ENCODE data around the gene GIGYF2. TPM values are rescaled to one million over a fixed set of nuclear protein-coding genes. Genes with fewer than 3 reads are reported as not detected.

The GIGYF2 gene
- total RNA-seq, 4 donors from 2014 or later: 62.6 to 88.3 (median 67.7) TPM

GRCh38 chr2:232802091-232802490 lies 105.0 kb downstream of the GIGYF2 start:
- no peak overlapping the region for H3K4me3 ChIP-seq
- H3K27ac ChIP-seq: no peak overlapping the region
- H3K9me3 ChIP-seq: peaks cover 0 to 21% (median 0%) of the 10 kb centered on the region in 3 donors
- ATAC-seq: no peak
- 72 to 96% methylated on average over 3 of the region's 3 CpGs for WGBS, 2 donors (ENCODE audit: low coverage in 1 of 2)
- H3K4me1 ChIP-seq: no peaks in the 10 kb centered on the region
- TF ChIP-seq POLR2A (IDR thresholded peaks at IDR 0.05): no peak
- no peak for TF ChIP-seq EP300 (IDR thresholded peaks at IDR 0.05)
- TF ChIP-seq POLR2AphosphoS5 (IDR thresholded peaks at IDR 0.05): no peak
- TF ChIP-seq, protein P1, sequence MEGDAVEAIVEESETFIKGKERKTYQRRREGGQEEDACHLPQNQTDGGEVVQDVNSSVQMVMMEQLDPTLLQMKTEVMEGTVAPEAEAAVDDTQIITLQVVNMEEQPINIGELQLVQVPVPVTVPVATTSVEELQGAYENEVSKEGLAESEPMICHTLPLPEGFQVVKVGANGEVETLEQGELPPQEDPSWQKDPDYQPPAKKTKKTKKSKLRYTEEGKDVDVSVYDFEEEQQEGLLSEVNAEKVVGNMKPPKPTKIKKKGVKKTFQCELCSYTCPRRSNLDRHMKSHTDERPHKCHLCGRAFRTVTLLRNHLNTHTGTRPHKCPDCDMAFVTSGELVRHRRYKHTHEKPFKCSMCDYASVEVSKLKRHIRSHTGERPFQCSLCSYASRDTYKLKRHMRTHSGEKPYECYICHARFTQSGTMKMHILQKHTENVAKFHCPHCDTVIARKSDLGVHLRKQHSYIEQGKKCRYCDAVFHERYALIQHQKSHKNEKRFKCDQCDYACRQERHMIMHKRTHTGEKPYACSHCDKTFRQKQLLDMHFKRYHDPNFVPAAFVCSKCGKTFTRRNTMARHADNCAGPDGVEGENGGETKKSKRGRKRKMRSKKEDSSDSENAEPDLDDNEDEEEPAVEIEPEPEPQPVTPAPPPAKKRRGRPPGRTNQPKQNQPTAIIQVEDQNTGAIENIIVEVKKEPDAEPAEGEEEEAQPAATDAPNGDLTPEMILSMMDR (IDR thresholded peaks at IDR 0.05): no peak
- peaks cover 0 to 57% of the 10 kb centered on the region in 2 donors for H3K36me3 ChIP-seq
- H3K27me3 ChIP-seq: no peaks in the 10 kb centered on the region

GRCh38 chr2:232809349-232810124 lies 112.4 kb downstream of the GIGYF2 start:
- no peak overlapping the region for H3K27ac ChIP-seq
- ATAC-seq: no peak
- peaks cover 8 to 89% of the 10 kb centered on the region in 2 donors for H3K36me3 ChIP-seq
- H3K4me1 ChIP-seq: no peaks in the 10 kb centered on the region
- no peak overlapping the region for H3K4me3 ChIP-seq
- TF ChIP-seq, protein P1 (IDR thresholded peaks at IDR 0.05): no peak
- TF ChIP-seq POLR2AphosphoS5 (IDR thresholded peaks at IDR 0.05) (no peak), EP300 (IDR thresholded peaks at IDR 0.05) (no peak), POLR2A (IDR thresholded peaks at IDR 0.05) (no peak)
- H3K27me3 ChIP-seq: no peaks in the 10 kb centered on the region
- WGBS, 2 donors (ENCODE audit: low coverage in 1 of 2): 88 to 90% methylated on average over 4 to 5 of the region's 5 CpGs
- no peaks in the 10 kb centered on the region for H3K9me3 ChIP-seq

DNA sequence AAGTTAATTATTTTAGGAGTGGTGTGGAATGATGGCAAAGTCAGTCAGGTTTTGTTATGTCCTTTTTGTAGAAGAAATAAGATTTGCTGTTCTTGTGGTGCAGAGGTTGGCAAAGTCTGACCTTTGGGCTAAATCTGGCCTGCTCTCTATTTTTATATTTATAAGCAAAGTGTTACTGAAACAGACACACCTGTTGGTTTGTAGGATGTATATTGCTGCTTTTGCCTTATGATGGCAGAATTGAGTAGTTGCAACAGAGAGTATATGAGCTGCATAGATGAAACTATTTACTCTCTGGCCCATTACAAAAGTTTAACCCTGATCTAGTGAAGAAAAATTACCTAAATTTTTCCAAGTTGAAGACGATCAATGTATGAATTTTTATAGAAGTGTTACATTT lies 113.3 kb downstream of the GIGYF2 start:
- no peak for ATAC-seq
- WGBS, 2 donors (ENCODE audit: low coverage in 1 of 2): 95 to 100% methylated on average over 1 of the region's 1 CpG

GRCh38 chr2:232815569-232815968 lies 118.4 kb downstream of the GIGYF2 start:
- TF ChIP-seq POLR2A (IDR thresholded peaks at IDR 0.05) (no peak), POLR2AphosphoS5 (IDR thresholded peaks at IDR 0.05) (no peak), EP300 (IDR thresholded peaks at IDR 0.05) (no peak)
- TF ChIP-seq, protein P1 (IDR thresholded peaks at IDR 0.05): no peak
- Histone ChIP-seq H3K4me3 (no peak overlapping the region), H3K9me3 (no peaks in the 10 kb centered on the region), H3K27me3 (no peaks in the 10 kb centered on the region), H3K27ac (no peak overlapping the region), H3K4me1 (peaks cover 0 to 14% (median 5%) of the 10 kb centered on the region in 3 donors), H3K36me3 (peaks cover 5 to 97% of the 10 kb centered on the region in 2 donors)
- ATAC-seq: no peak
- 62 to 67% methylated on average over 1 to 3 of the region's 3 CpGs for WGBS, 2 donors (ENCODE audit: low coverage in 1 of 2)

More for the DNA sequence above, 113.3 kb downstream of the GIGYF2 start:
- Histone ChIP-seq H3K27ac (no peak overlapping the region), H3K4me3 (no peak overlapping the region), H3K36me3 (peaks cover 8 to 94% of the 10 kb centered on the region in 2 donors), H3K9me3 (no peaks in the 10 kb centered on the region), H3K4me1 (peaks cover 0 to 8% (median 3%) of the 10 kb centered on the region in 3 donors), H3K27me3 (no peaks in the 10 kb centered on the region)
- TF ChIP-seq POLR2AphosphoS5 (IDR thresholded peaks at IDR 0.05) (no peak), POLR2A (IDR thresholded peaks at IDR 0.05) (no peak), EP300 (IDR thresholded peaks at IDR 0.05) (no peak)

- Histone ChIP-seq H3K27me3 (no peaks in the 10 kb centered on the region), H3K4me1 (peaks cover 0 to 14% (median 5%) of the 10 kb centered on the region in 3 donors), H3K9me3 (no peaks in the 10 kb centered on the region), H3K4me3 (no peak overlapping the region), H3K36me3 (peaks cover 2 to 98% of the 10 kb centered on the region in 2 donors), H3K27ac (no peak overlapping the region)
- 63 to 72% methylated on average over 7 to 10 of the region's 10 CpGs for WGBS, 2 donors (ENCODE audit: low coverage in 1 of 2)
- ATAC-seq: no peak
- TF ChIP-seq POLR2A (IDR thresholded peaks at IDR 0.05): no peak
- TF ChIP-seq, protein P1 (IDR thresholded peaks at IDR 0.05): no peak
Observed at GRCh38 chr2:232816657-232817056, 119.5 kb downstream of the GIGYF2 start.

Data from gastroesophageal sphincter (tissue), 4 donors.